Astrocyte of the cerebellum (primary cell): ENCODE results near the gene PRRG3.

Source experiments
- DNase-seq: peaks from one replicate; pipeline ENCODE4 v3.0.0-alpha.2; 2011; ENCODE audit warnings: low read depth
- H3K4me3 ChIP-seq: 2 replicates; pipeline ENCODE4 v1.5.1; 2011; ENCODE audit warnings: mild to moderate bottlenecking, low read depth, low read length, moderate library complexity
- in situ Hi-C: cut with HindIII; loops from 2 replicates; pipeline ENCODE4 v1.10.0; 2017; ENCODE audit warnings: low sequenced_read_pairs
- TF ChIP-seq, protein P1 (sequence below): IDR thresholded peaks from 2 replicates; pipeline ENCODE4 v1.5.1; 2012; ENCODE audit warnings: low read length, low read depth, moderate library complexity, mild to moderate bottlenecking; ENCODE audit errors: missing control alignments

Gene PRRG3

GRCh38 chrX:151712253-151712652 lies 17.0 kb downstream of the PRRG3 start:
- no peak overlapping the region for H3K4me3 ChIP-seq
- no peak for DNase-seq
- in situ Hi-C loops = no loop called here
- TF ChIP-seq, protein P1, sequence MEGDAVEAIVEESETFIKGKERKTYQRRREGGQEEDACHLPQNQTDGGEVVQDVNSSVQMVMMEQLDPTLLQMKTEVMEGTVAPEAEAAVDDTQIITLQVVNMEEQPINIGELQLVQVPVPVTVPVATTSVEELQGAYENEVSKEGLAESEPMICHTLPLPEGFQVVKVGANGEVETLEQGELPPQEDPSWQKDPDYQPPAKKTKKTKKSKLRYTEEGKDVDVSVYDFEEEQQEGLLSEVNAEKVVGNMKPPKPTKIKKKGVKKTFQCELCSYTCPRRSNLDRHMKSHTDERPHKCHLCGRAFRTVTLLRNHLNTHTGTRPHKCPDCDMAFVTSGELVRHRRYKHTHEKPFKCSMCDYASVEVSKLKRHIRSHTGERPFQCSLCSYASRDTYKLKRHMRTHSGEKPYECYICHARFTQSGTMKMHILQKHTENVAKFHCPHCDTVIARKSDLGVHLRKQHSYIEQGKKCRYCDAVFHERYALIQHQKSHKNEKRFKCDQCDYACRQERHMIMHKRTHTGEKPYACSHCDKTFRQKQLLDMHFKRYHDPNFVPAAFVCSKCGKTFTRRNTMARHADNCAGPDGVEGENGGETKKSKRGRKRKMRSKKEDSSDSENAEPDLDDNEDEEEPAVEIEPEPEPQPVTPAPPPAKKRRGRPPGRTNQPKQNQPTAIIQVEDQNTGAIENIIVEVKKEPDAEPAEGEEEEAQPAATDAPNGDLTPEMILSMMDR = no peak

- DNase-seq = no peak
- in situ Hi-C loops = no loop called here
- H3K4me3 ChIP-seq = no peak overlapping the region
- TF ChIP-seq, protein P1 = peak; percentile 45
Measured at GRCh38 chrX:151713849-151714248, 18.6 kb downstream of the PRRG3 start.

DNA sequence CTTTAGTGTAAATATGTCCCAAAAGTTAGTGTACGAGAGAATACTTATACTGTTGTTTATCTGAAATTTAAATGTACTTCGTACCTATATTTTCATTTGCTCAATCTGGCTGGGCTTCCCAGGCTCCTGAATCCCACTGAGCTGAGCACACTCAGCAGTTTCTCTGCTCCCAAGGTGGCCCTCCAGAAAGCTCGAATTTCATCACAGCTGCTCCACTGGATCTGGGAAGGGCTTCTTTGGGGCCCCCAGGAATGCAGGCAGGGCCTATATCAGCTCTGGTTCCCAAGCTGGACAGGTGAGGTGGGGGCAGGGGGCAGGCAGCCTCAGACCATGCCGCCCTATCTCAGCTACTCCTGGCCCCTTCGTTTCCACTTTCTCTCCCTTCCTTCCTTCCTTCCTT lies 19.1 kb downstream of the PRRG3 start:
- in situ Hi-C loops = no loop called here

GRCh38 chrX:151715752-151716151 lies 20.5 kb downstream of the PRRG3 start, which contains the start of gene FATE1:
Gene FATE1, plus strand, starts transcription at chrX:151716035. Its CDS starts 85 bp downstream, at chrX:151716120.
- no peak for DNase-seq
- in situ Hi-C loops = no loop called here
- TF ChIP-seq, protein P1 = no peak
- no peak within 1 kb of the TSS for H3K4me3 ChIP-seq

More for the DNA sequence above, 19.1 kb downstream of the PRRG3 start:
- no peak for DNase-seq
- H3K4me3 ChIP-seq = no peak overlapping the region
- TF ChIP-seq, protein P1 = no peak

- TF ChIP-seq, protein P1 = peak; percentile 32
- DNase-seq = no peak
- in situ Hi-C loops = no loop called here
- H3K4me3 ChIP-seq = no peak overlapping the region
Measured at GRCh38 chrX:151722241-151722846, 27.1 kb downstream of the PRRG3 start.

DNA sequence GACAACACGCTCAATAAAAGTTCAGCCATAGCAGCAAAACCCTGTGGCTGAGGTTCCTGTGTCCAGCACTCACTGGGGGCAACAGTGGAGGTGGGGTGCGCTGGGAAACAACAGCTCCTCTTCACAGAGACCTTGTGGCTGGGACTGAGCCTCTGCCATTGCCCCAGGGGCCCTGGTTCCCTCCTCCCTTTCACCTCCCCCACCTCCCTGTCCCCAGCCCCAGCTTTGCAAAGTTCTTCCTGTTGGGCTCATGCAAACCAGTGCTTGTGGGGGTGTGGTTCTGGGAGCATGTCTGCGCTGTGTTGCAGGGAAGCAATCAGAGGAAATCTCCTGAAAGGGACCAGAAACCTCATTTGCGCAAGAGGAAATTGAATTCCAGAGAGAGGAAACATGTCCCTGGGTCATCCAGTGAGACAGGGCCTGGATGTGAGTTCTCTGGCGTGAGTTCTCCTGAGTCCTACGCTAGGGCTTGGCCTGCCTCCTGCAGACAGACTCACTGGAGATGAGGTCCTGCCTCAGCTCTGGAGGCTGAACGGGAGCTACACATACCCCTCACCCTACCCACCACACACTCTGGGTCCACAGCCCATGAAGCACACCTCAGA lies 28.0 kb downstream of the PRRG3 start:
- no peak overlapping the region for H3K4me3 ChIP-seq
- TF ChIP-seq, protein P1 = no peak
- in situ Hi-C loops = no loop called here
- DNase-seq = no peak
